Neuronal stem cell (in vitro differentiated cells): ENCODE data around the gene GXYLT1.
"Not testable (repeated sequence)": the region's sequence is repeated elsewhere in the genome, so short reads cannot be mapped to it uniquely, and the experiment has no call there.

Experiments used
- DNase-seq: peaks from one replicate; pipeline ENCODE4 v3.0.0-alpha.2; 2013; ENCODE audit warnings: low spot score
- H2AFZ ChIP-seq: one replicate; pipeline ENCODE4 v1.6.1; 2013; ENCODE audit warnings: mild to moderate bottlenecking, low read length, inconsistent platforms
- H2AK5ac ChIP-seq: 2 replicates; pipeline ENCODE4 v1.6.1; 2013; ENCODE audit warnings: low read depth, mild to moderate bottlenecking, inconsistent platforms, low read length, moderate library complexity, mixed read lengths
- H2BK120ac ChIP-seq: 2 replicates; pipeline ENCODE4 v1.6.1; 2013; ENCODE audit warnings: low read depth, mild to moderate bottlenecking, inconsistent platforms, low read length, moderate library complexity, mixed read lengths
- H2BK12ac ChIP-seq: one replicate; pipeline ENCODE4 v1.6.1; 2013; ENCODE audit warnings: low read length, inconsistent platforms
- H2BK15ac ChIP-seq: 2 replicates; pipeline ENCODE4 v1.6.1; 2013; ENCODE audit warnings: mild to moderate bottlenecking, low read length, inconsistent platforms, mixed read lengths
- H2BK5ac ChIP-seq: one replicate; pipeline ENCODE4 v1.6.1; 2013; ENCODE audit warnings: inconsistent platforms, mild to moderate bottlenecking, low read length, moderate library complexity
- H3K14ac ChIP-seq: one replicate; pipeline ENCODE4 v1.6.1; 2013; ENCODE audit warnings: low read length, inconsistent platforms
- H3K18ac ChIP-seq: 2 replicates; pipeline ENCODE4 v1.6.1; 2013; ENCODE audit warnings: low read length, inconsistent platforms
- H3K23ac ChIP-seq: 2 replicates; pipeline ENCODE4 v1.6.1; 2013; ENCODE audit warnings: low read depth, mild to moderate bottlenecking, mixed read lengths, low read length, inconsistent platforms; ENCODE audit not compliant: poor library complexity
- H3K27ac ChIP-seq: replicated peaks from 3 replicates; pipeline ENCODE4 v1.5.1; 2013; ENCODE audit warnings: low read length, inconsistent platforms
- H3K27me3 ChIP-seq, 3 experiments: 2 replicates each; pipeline ENCODE4 v1.6.1; 2013; ENCODE audit warnings: low read length in 3 of 3, mild to moderate bottlenecking in 2 of 3, inconsistent platforms in 1 of 3, low read depth in 1 of 3, mixed read lengths in 1 of 3, moderate library complexity in 1 of 3; ENCODE audit not compliant: control insufficient read depth in 3 of 3, insufficient read depth in 3 of 3
- H3K36me3 ChIP-seq, 2 donors: replicated peaks in 1 of 2; 2 replicates each; pipeline ENCODE4 v1.6.1; 2013; ENCODE audit warnings: low read length in 2 of 2; ENCODE audit not compliant: control insufficient read depth in 2 of 2, insufficient read depth in 2 of 2
- H3K4ac ChIP-seq: 2 replicates; pipeline ENCODE4 v1.6.1; 2013; ENCODE audit warnings: inconsistent platforms, mild to moderate bottlenecking, low read length, moderate library complexity
- H3K4me1 ChIP-seq, 2 donors: 1 replicate in 1 of 2; 2 replicates in 1 of 2; pipeline ENCODE4 v1.6.1; 2013; ENCODE audit warnings: low read length in 2 of 2, low read depth in 1 of 2; ENCODE audit not compliant: control insufficient read depth in 2 of 2, insufficient read depth in 1 of 2
- H3K4me2 ChIP-seq: one replicate; pipeline ENCODE4 v1.6.1; 2013; ENCODE audit warnings: mild to moderate bottlenecking, low read length, inconsistent platforms; ENCODE audit not compliant: insufficient read depth, poor library complexity, severe bottlenecking
- H3K4me3 ChIP-seq, 2 donors: 2 replicates each; pipeline ENCODE4 v1.5.1; 2013; ENCODE audit warnings: low read length in 2 of 2, mild to moderate bottlenecking in 2 of 2, inconsistent platforms in 1 of 2, moderate library complexity in 1 of 2
- H3K79me1 ChIP-seq: one replicate; pipeline ENCODE4 v1.6.1; 2013; ENCODE audit warnings: low read depth, mild to moderate bottlenecking, inconsistent platforms, low read length, moderate library complexity
- H3K9ac ChIP-seq: one replicate; pipeline ENCODE4 v1.6.1; 2013; ENCODE audit warnings: mild to moderate bottlenecking, low read depth, low read length, inconsistent platforms; ENCODE audit not compliant: poor library complexity
- H3K9me3 ChIP-seq, 2 donors: replicated peaks in 1 of 2; 2 replicates each; pipeline versions ENCODE3 to v1.6.1; 2013; ENCODE audit warnings: low read length in 2 of 2, mild to moderate bottlenecking in 2 of 2, inconsistent platforms in 1 of 2, low read depth in 1 of 2, mixed read lengths in 1 of 2, moderate library complexity in 1 of 2; ENCODE audit not compliant: control insufficient read depth in 2 of 2, insufficient read depth in 1 of 2
- H4K8ac ChIP-seq: one replicate; pipeline ENCODE4 v1.6.1; 2013; ENCODE audit warnings: low read depth, mild to moderate bottlenecking, inconsistent platforms, low read length, moderate library complexity
- H4K91ac ChIP-seq: one replicate; pipeline ENCODE4 v1.6.1; 2013; ENCODE audit warnings: low read length, low read depth, mild to moderate bottlenecking, inconsistent platforms; ENCODE audit not compliant: poor library complexity
- WGBS, 2 donors: extraction: QIAGEN DNeasy Blood & Tissue Kit; methylation state at CpG; one replicate each; pipeline ENCODE4 v1.1.7; 2013; ENCODE audit warnings: missing lambda C conversion rate in 2 of 2, mixed read lengths in 1 of 2; ENCODE audit not compliant: insufficient read length in 2 of 2, insufficient replicate concordance in 1 of 2; ENCODE audit errors: extremely low coverage in 2 of 2; 5-methylcytosine and 5-hydroxymethylcytosine counted together

GXYLT1 gene

DNA sequence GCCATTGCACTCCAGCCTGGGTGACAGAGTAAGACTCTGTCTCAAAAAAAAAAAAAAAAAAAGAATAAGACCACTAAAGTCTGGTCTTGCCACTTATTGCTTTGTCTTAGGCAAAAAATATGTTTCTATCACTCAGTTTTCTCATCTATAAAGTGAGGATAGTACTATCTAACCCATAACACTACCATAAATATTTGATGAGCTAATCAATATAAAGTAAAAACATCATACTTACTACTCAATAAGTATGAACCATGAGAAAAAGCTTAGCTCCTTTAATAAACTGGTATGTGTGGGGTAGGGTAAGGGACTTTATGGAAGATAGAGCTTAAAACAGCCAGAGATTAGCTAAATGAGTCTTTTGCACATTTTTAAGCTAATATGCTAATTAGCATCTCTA, 85.5 kb downstream of the GXYLT1 start:
- Histone ChIP-seq H2BK15ac (no peak overlapping the region), H3K9ac (no peak overlapping the region), H3K4me3 (no peak overlapping the region), H3K18ac (no peak overlapping the region), H3K9me3 (no peaks in the 10 kb centered on the region), H3K4me1 (no peaks in the 10 kb centered on the region), H2BK5ac (no peak overlapping the region), H3K4me2 (no peak overlapping the region), H2AK5ac (no peak overlapping the region), H4K8ac (no peak overlapping the region), H3K14ac (no peak overlapping the region), H3K4ac (no peak overlapping the region), H2BK120ac (no peak overlapping the region), H2AFZ (no peak overlapping the region), H2BK12ac (no peak overlapping the region), H3K23ac (no peak overlapping the region), H3K27me3 (no peaks in the 10 kb centered on the region), H3K36me3 (no peaks in the 10 kb centered on the region), H3K79me1 (no peaks in the 10 kb centered on the region), H4K91ac (no peak overlapping the region), H3K27ac (no peak overlapping the region)
- DNase-seq: no peak

- no peaks in the 10 kb centered on the region for H3K36me3 ChIP-seq
- H3K27ac ChIP-seq: no peak overlapping the region
- no peak overlapping the region for H2BK15ac ChIP-seq
- no peak overlapping the region for H3K9ac ChIP-seq
- H2BK12ac ChIP-seq: no peak overlapping the region
- no peak overlapping the region for H3K18ac ChIP-seq
- no peak overlapping the region for H4K8ac ChIP-seq
- no peak overlapping the region for H4K91ac ChIP-seq
- no peak overlapping the region for H3K4ac ChIP-seq
- DNase-seq: no peak
- no peak overlapping the region for H2BK5ac ChIP-seq
- no peaks in the 10 kb centered on the region for H3K79me1 ChIP-seq
- H2AFZ ChIP-seq: no peak overlapping the region
- H3K9me3 ChIP-seq: no peaks in the 10 kb centered on the region
- no peak overlapping the region for H2BK120ac ChIP-seq
- H3K4me2 ChIP-seq: no peak overlapping the region
- no peak overlapping the region for H3K4me3 ChIP-seq
- H2AK5ac ChIP-seq: no peak overlapping the region
- H3K23ac ChIP-seq: no peak overlapping the region
- no CpG with 5 or more reads among the region's 3 CpGs for WGBS, 2 donors
- no peaks in the 10 kb centered on the region for H3K4me1 ChIP-seq
- H3K14ac ChIP-seq: no peak overlapping the region
- no peaks in the 10 kb centered on the region for H3K27me3 ChIP-seq
These were observed 88.5 kb downstream of the GXYLT1 start for GRCh38 chr12:42056130-42056529.

- no peak overlapping the region for H3K18ac ChIP-seq
- H3K4me2 ChIP-seq: no peak overlapping the region
- H3K4me3 ChIP-seq: no peak overlapping the region
- no peaks in the 10 kb centered on the region for H3K36me3 ChIP-seq
- H4K8ac ChIP-seq: no peak overlapping the region
- no peak overlapping the region for H2BK12ac ChIP-seq
- no peak overlapping the region for H2BK15ac ChIP-seq
- no peaks in the 10 kb centered on the region for H3K4me1 ChIP-seq
- no peak overlapping the region for H3K27ac ChIP-seq
- H2AK5ac ChIP-seq: no peak overlapping the region
- H3K27me3 ChIP-seq: no peaks in the 10 kb centered on the region
- no peak overlapping the region for H3K14ac ChIP-seq
- H3K9ac ChIP-seq: no peak overlapping the region
- DNase-seq: no peak
- no peaks in the 10 kb centered on the region for H3K9me3 ChIP-seq
- no peak overlapping the region for H2BK120ac ChIP-seq
- no peak overlapping the region for H2BK5ac ChIP-seq
- no peak overlapping the region for H3K4ac ChIP-seq
- WGBS, 2 donors: no CpG with 5 or more reads among the region's 2 CpGs
- no peak overlapping the region for H4K91ac ChIP-seq
- no peaks in the 10 kb centered on the region for H3K79me1 ChIP-seq
- no peak overlapping the region for H2AFZ ChIP-seq
- no peak overlapping the region for H3K23ac ChIP-seq
These were observed 91.2 kb downstream of the GXYLT1 start for GRCh38 chr12:42053456-42053855.

DNA sequence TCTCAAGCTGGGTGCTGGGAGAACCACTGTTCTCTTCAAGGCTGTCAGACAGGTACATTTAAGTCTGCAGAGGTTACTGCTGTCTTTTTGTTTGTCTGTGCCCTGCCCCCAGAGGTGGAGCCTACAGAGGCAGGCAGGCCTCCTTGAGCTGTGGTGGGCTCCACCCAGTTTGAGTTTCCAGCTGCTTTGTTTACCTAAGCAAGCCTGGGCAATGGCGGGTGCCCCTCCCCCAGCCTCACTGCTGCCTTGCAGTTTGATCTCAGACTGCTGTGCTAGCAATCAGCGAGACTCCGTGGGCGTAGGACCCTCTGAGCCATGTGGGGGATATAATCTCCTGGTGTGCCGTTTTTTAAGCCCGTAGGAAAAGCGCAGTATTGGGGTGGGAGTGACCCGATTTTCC, 95.7 kb downstream of the GXYLT1 start:
- H3K27me3 ChIP-seq: not testable (repeated sequence)

More for the DNA sequence above, 95.7 kb downstream of the GXYLT1 start:
- DNase-seq, H3K36me3 ChIP-seq, H3K9me3 ChIP-seq, H3K4me3 ChIP-seq, H3K27ac ChIP-seq, H3K4me2 ChIP-seq, H3K4me1 ChIP-seq, H3K4ac ChIP-seq, H2BK15ac ChIP-seq, H2AFZ ChIP-seq, H3K18ac ChIP-seq, H3K79me1 ChIP-seq, H2BK120ac ChIP-seq, H2BK5ac ChIP-seq, H4K8ac ChIP-seq, H3K23ac ChIP-seq, H2BK12ac ChIP-seq, H2AK5ac ChIP-seq, H4K91ac ChIP-seq, H3K14ac ChIP-seq, H3K9ac ChIP-seq: not testable (repeated sequence)
- WGBS, 2 donors: no CpG with 5 or more reads among the region's 8 CpGs
